NCI-H524 treated with DMSO at 0.1 percent for 48 hours (cell line): ENCODE results near the gene OR2L8.
"Not testable (repeated sequence)": the region's sequence is repeated elsewhere in the genome, so short reads cannot be mapped to it uniquely, and the experiment has no call there.

Source experiments
- DNase-seq: peaks from one replicate; lab custom pipeline; 2025; lab: John Stamatoyannopoulos, UW

OR2L8 gene

DNA sequence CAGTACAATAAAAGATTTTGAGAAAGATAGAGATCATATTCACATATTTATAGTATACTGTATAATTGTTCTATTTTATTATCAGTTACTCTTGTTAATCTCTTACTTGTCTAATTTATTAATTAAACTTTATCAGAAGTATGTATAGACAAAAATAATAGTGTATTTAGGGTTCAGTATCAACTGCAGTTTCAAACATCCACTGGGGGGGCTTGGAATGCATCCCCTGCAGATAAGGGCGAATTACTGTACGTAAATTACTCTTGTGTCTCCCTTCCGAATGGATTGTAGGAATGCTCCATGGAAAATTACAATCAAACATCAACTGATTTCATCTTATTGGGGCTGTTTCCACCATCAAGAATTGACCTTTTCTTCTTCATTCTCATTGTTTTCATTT is at the start of gene OR2L8:
Gene OR2L8 (plus strand): TSS at position 301 of the 400 bp plus-strand sequence. CDS start 0 bp downstream, at position 301.
- no peak for DNase-seq

- DNase-seq = no peak
These were observed 44.5 kb upstream of the OR2L8 start for GRCh38 chr1:247904122-247904521.

GRCh38 chr1:247905181-247905580 is 43.5 kb upstream of the OR2L8 start:
- no peak for DNase-seq

- DNase-seq = no peak
These were observed 42.7 kb upstream of the OR2L8 start for GRCh38 chr1:247905910-247906503.

GRCh38 chr1:247906504-247907047 is 42.1 kb upstream of the OR2L8 start:
- no peak for DNase-seq

- DNase-seq = no peak
These were observed 39.9 kb upstream of the OR2L8 start for GRCh38 chr1:247908766-247909165.

- DNase-seq = no peak
These were observed 34.9 kb upstream of the OR2L8 start for GRCh38 chr1:247913786-247914185.

DNA sequence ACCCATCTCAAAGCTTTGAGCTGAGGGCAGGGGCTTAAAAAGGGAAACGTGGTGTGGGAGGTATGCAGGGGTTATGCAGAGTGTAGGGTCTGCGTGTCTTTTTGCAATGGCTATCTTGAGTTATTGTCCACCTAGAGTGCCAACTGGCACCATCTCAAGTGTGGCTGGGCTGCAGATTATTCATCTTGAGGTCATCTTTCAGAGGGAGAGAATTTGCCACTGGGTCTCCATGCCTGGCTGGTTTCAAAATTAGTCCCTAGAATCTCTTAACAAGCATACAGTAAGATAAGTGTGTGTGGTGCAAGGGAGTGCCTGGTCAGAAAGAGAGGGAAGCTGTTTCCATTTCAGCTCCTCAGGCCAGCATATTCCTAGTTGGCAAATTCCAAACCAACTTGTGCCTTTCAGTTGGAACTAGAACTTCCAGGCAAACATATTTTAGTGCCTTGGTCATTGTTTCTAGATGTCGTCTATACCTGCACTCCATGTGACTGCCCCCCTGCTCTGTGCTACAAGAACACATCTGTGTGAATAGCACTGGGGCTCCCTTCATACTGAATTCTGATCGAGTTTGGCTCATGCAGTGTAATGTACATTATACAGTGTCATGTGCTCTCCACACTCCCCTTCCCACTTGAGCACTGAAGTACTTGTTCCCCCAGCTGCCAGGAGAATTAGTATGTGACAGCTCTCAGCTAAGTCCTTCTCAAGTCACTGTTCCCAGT is 33.6 kb upstream of the OR2L8 start:
- no peak for DNase-seq

DNA sequence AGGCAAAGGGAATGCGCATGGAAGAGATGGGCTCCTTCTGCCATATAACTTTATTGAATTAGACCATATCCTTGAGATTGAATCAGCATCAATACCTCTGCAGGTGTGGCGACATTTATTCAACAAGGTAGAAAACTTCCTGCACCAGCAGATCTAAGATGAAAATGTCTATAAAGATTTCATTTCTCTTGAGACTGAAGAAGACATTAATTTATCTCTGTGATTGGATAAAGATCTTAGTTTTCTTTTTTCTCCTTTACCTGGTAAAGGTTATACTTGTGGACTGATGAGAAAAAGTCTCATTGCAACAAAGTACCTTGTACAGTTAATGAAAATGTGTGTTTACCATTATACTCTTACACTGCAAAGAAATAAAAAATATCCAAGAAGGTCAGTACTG is 28.7 kb upstream of the OR2L8 start, which contains the start of gene OR2T8:
Gene OR2T8 (plus strand): TSS at position 301 of the 400 bp plus-strand sequence. CDS start 766 bp downstream, outside the sequence.
- no peak for DNase-seq

DNA sequence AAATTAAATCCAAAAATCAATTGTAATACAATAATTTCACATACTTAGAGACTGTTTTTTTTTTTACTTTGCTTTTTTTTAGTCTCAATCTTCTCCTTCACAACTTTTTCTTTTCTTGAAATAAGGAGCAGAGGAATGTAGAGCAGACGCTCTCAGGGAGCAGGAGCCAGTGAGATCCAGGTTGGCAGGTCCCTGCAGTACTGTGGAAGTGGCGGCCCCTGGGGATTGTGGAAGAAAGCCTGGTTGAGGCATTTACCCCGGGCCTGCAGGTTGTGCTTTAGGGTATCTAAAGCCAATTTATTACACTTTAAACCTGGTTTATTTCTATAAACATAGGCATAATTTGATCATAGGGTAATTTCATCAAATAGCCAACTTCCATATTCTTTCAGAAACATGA is 24.7 kb upstream of the OR2L8 start:
- DNase-seq = no peak

- DNase-seq = no peak
These were observed 23.8 kb upstream of the OR2L8 start, which contains the start of gene OR2AJ1 for GRCh38 chr1:247924868-247925267. Gene OR2AJ1 (plus strand): TSS chr1:247924889. CDS start chr1:247933769, 8,880 bp downstream.

DNA sequence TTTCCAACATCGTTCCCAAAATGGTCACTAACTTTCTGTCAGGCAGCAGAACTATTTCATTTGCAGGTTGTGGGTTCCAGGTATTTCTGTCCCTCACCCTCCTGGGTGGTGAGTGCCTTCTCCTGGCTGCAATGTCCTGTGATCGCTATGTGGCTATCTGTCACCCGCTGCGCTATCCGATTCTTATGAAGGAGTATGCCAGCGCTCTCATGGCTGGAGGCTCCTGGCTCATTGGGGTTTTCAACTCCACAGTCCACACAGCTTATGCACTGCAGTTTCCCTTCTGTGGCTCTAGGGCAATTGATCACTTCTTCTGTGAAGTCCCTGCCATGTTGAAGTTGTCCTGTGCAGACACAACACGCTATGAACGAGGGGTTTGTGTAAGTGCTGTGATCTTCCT is 14.7 kb upstream of the OR2L8 start:
- no peak for DNase-seq

DNA sequence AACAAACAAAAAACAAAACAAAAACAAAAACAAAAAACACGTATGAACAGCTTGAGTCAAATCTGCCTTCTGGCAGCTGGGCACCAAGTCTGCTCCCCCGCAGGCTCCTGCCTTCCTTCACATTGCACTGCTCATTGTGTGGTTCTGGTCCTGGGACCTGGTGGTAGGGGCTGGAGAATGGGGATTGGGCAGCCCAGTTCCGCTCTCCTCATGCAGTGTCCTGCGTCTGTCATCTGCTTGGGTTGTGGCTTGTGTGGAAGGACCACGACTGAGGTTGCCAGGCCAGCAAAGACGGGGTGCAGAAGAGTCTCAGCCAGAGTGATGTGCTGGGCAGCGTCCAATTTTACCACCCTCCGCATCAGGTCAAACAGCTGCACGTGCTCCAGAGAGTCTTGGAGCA is 12.9 kb upstream of the OR2L8 start:
- DNase-seq = no peak

DNA sequence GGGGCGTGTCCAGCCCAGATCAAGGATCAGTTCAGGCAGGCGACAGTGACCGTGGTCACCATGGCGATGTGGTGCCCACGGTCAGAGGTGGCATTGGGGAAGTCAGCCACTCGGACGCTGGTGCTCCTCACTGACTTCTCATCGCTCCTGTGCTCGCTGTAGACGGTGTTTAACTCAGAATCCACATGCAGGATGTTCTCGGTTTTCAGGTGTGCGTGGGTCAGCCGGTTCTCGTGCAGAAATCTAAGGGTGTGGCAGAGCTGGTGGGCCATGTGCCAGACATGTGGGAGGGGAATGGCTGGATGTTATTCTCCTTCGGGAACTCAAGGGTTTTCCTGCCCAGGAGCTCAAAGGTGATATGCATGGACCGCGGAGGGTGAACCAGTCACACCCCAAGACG is 12.2 kb upstream of the OR2L8 start:
- DNase-seq = no peak

DNA sequence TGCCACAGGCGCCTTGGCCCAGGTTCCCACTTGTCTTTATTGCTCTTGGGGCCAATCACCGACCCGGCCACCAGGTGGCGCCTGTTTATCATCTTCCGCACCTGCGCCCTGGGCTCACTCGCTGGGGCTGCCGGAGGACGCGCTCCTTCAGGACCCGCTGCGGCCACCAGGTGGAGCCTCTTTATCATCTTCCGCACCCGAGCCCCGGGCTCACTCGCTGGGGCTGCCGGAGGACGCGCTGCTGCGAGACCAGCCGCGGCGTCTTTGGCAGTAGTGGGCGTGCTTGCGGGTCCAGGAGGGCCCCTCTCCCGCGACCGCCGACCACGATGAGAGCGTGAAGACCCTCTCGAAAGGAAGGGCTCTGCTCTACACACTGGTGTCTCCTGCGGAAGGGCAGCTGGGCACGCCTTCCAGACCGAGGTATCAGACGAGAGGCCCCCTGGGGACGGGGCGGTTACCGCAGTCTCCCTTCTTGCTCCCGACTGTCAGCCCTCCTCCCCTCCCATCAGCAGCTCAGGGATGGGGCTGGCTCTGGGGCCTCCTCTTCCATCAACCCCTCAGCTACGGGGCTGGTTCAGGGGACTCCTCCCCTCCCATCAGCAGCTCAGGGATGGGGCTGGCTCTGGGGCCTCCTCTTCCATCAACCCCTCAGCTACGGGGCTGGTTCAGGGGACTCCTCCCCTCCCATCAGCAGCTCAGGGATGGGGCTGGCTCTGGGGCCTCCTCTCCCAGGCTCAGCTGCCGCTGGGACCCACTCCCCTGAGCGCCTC is 11.5 kb upstream of the OR2L8 start:
- not testable (repeated sequence) for DNase-seq

- DNase-seq = no peak
These were observed 6.0 kb upstream of the OR2L8 start for GRCh38 chr1:247942624-247943023.

GRCh38 chr1:247953408-247953807 is 4.8 kb downstream of the OR2L8 start:
- DNase-seq = no peak

DNA sequence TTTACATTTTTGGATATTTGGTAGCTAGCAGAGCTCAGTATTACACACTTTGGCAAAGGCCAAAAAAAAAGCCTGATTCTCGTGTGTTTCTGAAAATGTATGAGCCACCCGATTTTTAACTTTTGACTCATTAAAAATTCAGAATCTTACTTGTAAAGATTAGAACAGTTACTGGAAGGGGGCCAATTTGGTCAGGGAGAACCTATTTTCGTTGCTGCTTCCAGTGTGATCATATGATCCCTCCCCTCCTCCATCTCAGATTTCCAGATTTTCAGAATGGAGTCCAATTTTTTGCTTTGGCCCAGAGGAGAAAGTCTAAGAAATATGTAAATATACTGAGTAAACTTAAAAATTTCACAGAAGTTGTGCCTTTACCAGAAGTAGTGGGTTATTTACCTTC is 13.1 kb downstream of the OR2L8 start:
- DNase-seq = no peak

- no peak for DNase-seq
These were observed 14.4 kb downstream of the OR2L8 start for GRCh38 chr1:247962911-247963588.

- no peak for DNase-seq
These were observed 16.3 kb downstream of the OR2L8 start, which contains the start of gene OR2AK2 for GRCh38 chr1:247964933-247965332. Gene OR2AK2 (plus strand): TSS chr1:247965233. CDS start chr1:247965377, 144 bp downstream.

DNA sequence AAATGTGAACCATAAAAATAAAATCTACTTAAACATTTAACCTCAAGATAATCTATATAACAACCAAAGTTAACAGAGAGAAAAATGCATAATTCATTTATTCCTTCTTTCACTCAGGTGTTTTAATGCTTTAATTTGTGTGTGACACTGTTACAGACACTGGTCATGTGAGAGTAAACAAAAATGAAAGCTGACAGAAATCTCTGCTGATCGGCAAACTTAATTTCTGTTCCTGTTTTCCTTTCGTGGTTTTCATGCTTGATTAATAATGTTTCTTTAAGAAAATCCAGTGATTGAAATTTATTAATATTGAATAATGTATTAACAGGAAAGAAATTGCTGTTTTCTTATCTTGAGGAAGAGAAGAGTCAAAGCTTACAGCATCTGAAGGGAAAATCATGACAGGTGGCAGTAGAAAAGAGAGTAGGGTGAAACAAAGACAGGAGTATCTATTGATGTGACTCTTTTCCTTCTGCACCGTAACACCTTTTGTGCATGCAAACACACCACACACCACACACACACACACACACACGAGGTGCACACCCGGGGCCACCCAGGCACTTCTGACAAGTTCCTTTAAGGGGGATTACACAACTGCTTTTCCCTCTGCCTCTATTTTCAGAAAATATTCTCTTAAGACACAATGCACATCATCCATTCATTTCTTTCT is 18.0 kb downstream of the OR2L8 start:
- DNase-seq = no peak
